ENCODE data around the gene MRM2. TPM values are rescaled to one million over a fixed set of nuclear protein-coding genes. Genes with fewer than 3 reads are reported as not detected.

The MRM2 gene
- total RNA-seq, 1 experiment from 2014 or later, result 34.7 TPM

DNA sequence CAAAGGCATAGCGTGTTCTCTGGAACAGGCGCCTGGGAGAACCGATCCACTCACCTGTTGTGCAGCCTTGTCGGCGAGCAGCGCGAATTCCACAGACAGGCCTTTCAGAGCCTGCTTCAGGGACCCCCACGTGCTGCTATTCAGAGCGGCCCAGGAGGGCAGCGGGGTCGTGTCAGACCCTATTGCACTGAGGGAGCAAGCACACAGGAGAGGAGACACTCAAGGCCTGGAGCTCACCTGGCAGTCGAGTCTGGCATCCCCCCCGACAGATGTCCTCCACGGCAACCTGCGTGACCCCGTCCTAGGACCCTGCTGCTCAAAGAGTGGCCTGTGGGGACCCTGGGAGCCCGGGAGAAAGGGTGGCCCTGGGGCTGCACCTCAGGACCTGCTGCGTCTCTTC, 21.2 kb upstream of the MRM2 start:
- TF ChIP-seq SP1 (IDR thresholded peaks at IDR 0.05; ENCODE audit: low read depth) (no peak), TCF7L2 (IDR thresholded peaks at IDR 0.05; ENCODE audit: borderline replicate concordance, extremely low read depth, insufficient read depth, insufficient read length) (no peak), RAD21 (IDR thresholded peaks at IDR 0.05; ENCODE audit: low read depth) (no peak), SIN3A (IDR thresholded peaks at IDR 0.05; ENCODE audit: low read depth) (no peak), CEBPB (IDR thresholded peaks at IDR 0.05; ENCODE audit: low read depth) (no peak), ZFX (IDR thresholded peaks at IDR 0.05) (no peak), EGR1 (IDR thresholded peaks at IDR 0.05; ENCODE audit: low read depth) (no peak), EZH2phosphoT487 (IDR thresholded peaks at IDR 0.05; ENCODE audit: borderline replicate concordance) (no peak), EZH2 (IDR thresholded peaks at IDR 0.05) (no peak), SRF (IDR thresholded peaks at IDR 0.05; ENCODE audit: low read depth) (no peak)
- TF ChIP-seq, protein P1, sequence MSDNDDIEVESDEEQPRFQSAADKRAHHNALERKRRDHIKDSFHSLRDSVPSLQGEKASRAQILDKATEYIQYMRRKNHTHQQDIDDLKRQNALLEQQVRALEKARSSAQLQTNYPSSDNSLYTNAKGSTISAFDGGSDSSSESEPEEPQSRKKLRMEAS (IDR thresholded peaks at IDR 0.05), result no peak
- TF ChIP-seq, protein P2, sequence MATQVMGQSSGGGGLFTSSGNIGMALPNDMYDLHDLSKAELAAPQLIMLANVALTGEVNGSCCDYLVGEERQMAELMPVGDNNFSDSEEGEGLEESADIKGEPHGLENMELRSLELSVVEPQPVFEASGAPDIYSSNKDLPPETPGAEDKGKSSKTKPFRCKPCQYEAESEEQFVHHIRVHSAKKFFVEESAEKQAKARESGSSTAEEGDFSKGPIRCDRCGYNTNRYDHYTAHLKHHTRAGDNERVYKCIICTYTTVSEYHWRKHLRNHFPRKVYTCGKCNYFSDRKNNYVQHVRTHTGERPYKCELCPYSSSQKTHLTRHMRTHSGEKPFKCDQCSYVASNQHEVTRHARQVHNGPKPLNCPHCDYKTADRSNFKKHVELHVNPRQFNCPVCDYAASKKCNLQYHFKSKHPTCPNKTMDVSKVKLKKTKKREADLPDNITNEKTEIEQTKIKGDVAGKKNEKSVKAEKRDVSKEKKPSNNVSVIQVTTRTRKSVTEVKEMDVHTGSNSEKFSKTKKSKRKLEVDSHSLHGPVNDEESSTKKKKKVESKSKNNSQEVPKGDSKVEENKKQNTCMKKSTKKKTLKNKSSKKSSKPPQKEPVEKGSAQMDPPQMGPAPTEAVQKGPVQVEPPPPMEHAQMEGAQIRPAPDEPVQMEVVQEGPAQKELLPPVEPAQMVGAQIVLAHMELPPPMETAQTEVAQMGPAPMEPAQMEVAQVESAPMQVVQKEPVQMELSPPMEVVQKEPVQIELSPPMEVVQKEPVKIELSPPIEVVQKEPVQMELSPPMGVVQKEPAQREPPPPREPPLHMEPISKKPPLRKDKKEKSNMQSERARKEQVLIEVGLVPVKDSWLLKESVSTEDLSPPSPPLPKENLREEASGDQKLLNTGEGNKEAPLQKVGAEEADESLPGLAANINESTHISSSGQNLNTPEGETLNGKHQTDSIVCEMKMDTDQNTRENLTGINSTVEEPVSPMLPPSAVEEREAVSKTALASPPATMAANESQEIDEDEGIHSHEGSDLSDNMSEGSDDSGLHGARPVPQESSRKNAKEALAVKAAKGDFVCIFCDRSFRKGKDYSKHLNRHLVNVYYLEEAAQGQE (IDR thresholded peaks at IDR 0.05; ENCODE audit: low read depth), result no peak
- intact Hi-C loops (cut with micrococcal nuclease), result no loop called here
- H3K4me3 ChIP-seq (replicated peaks in 1 of 2; ENCODE audit: low read depth in 1 of 2, low read length in 2 of 2), result no peak overlapping the region
- no peak overlapping the region for H3K27ac ChIP-seq (ENCODE audit: low read depth, low read length)
- no peak overlapping the region for H3K9ac ChIP-seq (ENCODE audit: low read length)
- H4K20me1 ChIP-seq (ENCODE audit: insufficient read depth), result no peaks in the 10 kb centered on the region
- H3K9me3 ChIP-seq (ENCODE audit: control insufficient read depth in 1 of 2, insufficient read depth in 1 of 2, low read depth in 1 of 2, low read length in 2 of 2), result no peaks in the 10 kb centered on the region
- no peak overlapping the region for H3K4me2 ChIP-seq (ENCODE audit: low read length)
- no peak for ATAC-seq
- no TSS peak for BruUV-seq (replicated peaks)
- DNase-seq (ENCODE audit: low read depth, low spot score), result no peak
- CTCF ChIA-PET, result no interaction called here
- no peaks in the 10 kb centered on the region for H3K27me3 ChIP-seq (ENCODE audit: insufficient read depth, low read length)
- POLR2A ChIA-PET, result no interaction called here
- no peaks in the 10 kb centered on the region for H3K9me2 ChIP-seq (ENCODE audit: insufficient read depth)
- no peaks in the 10 kb centered on the region; a peak in 1 of 4 replicates for H3K36me3 ChIP-seq (ENCODE audit: control insufficient read depth in 1 of 2, insufficient read depth in 2 of 2, low read length in 2 of 2)
- RAD21 ChIA-PET (ENCODE audit: low non-redundant PET in 1 of 2, low total read pairs in 2 of 2, uncharacterized antibody in 2 of 2, unreplicated experiment in 2 of 2), result no interaction called here
- H2AFZ ChIP-seq (ENCODE audit: low read depth, low read length, poor library complexity, severe bottlenecking), result no peak overlapping the region
- H3K79me2 ChIP-seq (ENCODE audit: insufficient read depth, low read length), result no peaks in the 10 kb centered on the region
- H3K4me1 ChIP-seq (ENCODE audit: control insufficient read depth in 1 of 2, insufficient read depth in 2 of 2, low read length in 2 of 2), result peaks cover 0 to 5% of the 10 kb centered on the region in 2 experiments; a peak in 2 of 4 replicates

Measured in HCT116 (cell line).